Mucosa of gallbladder (tissue), 1 donor: ENCODE measurements around the gene CDK5. TPM values are rescaled to one million over a fixed set of nuclear protein-coding genes. Genes with fewer than 3 reads are reported as not detected.
"Not testable (repeated sequence)": the region's sequence is repeated elsewhere in the genome, so short reads cannot be mapped to it uniquely, and the experiment has no call there.

Source experiments
- DNase-seq: peaks from one replicate; pipeline ENCODE4 v3.0.0-alpha.2; 2020; ENCODE audit warnings: low spot score
- total RNA-seq: library from RNA; stranded (reverse); gene quantifications from one replicate; pipeline ENCODE4 v1.2.1, GENCODE V29; 2021
- donor health status: DM: no; HTN: no; CAD: no.

CDK5 gene
- total RNA-seq, 1 donor from 2014 or later = 15.9 TPM

DNA sequence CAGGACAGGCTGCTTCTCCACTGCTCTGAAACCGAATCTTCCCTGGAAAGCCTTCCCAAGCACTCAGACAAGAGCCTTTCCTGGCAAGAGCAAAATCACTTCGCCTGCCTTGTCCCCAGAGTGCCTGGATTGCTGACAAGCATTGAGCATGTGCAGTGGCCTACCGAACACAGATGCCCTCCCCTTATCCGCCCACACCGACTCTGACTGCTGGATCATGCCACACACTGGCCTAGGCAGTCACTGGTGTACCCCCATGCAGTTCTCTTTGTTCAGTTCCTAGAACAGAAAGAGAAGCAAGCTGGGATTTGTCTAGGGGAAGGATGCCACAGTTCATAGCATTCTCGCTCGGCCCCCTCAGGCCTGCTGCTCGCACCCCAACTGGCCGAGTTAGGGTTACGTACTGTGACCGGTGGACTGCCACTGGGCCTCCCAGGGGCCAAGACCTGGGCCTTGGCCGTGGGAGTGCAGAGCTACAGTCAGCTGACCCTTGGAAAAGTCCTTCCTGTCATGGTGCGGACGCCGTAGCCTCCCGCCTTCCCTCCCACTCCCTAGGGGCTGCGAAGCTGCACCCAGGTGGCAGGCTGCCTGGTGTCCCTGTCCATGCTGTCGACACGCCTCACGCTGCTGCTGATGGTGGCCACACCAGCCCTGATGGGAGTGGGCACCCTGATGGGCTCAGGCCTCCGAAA is 22.5 kb downstream of the CDK5 start:
- DNase-seq = no peak

DNA sequence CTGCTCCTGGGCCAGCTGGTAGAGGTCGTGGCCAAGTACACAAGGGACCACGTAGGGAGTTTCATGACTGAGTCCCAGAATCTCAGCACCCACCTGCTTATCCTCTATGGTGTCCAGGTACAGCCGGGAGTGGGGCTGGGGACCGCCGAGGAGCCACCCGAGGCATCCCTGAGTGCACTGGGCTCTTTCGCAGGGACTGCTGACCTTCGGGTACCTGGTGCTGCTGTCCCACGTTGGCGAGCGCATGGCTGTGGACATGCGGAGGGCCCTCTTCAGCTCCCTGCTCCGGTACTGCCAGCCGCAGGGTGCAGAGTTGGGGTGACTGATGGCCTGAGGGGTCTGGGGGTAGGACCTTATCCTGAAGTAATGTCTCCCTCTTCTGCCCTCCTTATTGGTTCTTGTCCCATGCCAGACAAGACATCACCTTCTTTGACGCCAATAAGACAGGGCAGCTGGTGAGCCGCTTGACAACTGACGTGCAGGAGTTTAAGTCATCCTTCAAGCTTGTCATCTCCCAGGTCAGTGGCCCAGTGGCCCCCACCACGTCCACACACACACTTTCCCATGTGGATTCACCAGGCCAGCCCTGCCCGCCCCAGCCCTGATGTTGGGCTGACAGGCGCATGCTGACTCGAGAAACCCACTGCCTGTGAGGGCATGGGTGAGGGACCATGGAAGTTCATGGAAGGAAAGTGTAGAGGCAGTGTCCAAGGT is 23.2 kb downstream of the CDK5 start:
- DNase-seq = no peak

DNA sequence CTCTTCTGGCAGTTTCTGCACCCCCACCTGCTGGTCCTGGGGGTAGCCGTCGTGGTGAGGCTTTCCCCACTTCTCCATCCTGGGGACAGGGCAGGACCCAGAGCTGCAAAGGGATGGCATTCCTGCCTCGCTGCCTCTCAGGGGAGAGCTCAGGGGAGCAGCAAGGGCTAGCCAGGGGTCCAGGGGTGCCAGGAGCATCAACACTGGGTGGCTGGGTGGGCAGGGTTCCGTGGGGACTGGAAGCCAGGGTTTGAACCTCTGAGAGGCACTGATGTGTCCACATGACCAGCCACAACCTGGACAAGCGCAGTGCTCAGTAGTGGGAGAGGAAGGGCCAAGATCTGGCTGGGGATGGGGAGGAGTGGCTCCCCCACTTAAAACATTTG is 23.8 kb downstream of the CDK5 start:
- no peak for DNase-seq

DNA sequence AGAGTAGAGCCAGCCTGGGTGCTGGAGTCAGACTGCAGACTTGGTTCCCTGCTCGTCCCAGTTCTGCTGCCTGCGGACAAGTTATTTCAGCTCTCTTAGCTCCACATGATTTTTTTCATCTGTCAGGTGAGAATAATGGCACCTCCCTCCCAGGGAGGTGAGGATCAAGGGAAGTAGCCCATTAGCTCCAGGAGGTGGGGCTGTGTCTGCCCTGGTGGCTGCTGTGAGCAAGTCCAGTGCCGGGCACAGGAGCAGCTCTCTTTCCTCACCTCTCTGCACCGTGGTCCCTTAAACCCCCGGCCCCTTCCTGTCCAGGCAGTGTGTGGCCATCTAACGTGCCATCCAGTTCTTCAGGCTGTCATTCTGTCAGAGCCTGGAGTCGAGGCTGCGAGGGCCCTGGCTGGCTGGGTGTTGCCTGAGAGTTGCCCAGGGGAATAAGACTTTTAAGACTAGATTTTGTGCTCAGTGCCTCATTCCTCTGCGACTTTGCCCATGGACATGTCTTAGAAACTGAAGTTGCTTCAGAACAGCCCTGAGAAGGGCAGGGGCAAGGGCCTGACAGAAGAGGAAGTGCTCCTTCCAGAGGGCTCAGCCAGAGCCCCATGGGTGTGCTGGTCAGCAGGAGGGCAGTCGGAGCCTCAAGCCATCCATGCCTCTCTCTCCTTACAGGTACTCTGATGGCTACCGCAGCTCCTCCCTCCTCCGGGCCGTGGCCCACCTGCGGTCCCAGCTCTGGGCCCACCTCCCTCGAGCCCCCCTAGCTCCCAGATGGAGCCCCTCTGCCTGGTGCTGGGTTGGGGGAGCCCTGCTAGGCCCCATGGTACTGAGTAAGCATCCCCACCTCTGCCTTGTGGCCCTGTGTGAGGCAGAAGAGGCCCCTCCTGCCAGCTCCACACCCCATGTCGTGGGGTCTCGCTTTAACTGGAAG is 24.5 kb downstream of the CDK5 start:
- DNase-seq = no peak

DNA sequence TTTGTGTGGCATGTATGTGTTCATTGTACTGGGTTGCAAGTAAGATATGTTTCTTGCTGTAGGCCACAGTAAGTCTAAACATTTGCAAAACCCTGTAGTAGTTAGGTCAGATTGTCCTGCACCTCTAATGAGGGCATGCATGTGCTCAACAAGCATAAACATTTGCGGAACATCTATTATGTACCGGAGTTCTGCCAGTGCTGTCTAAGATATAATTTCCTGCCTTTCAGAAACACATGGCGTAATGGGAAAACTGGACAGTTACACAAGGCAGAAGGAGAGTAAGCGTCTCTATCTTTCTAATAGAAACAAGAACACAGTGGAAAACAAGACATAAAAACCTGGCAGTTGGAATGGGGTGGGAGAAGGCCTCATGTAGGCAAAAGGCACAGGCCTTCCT is 26.7 kb downstream of the CDK5 start:
- DNase-seq = no peak

DNA sequence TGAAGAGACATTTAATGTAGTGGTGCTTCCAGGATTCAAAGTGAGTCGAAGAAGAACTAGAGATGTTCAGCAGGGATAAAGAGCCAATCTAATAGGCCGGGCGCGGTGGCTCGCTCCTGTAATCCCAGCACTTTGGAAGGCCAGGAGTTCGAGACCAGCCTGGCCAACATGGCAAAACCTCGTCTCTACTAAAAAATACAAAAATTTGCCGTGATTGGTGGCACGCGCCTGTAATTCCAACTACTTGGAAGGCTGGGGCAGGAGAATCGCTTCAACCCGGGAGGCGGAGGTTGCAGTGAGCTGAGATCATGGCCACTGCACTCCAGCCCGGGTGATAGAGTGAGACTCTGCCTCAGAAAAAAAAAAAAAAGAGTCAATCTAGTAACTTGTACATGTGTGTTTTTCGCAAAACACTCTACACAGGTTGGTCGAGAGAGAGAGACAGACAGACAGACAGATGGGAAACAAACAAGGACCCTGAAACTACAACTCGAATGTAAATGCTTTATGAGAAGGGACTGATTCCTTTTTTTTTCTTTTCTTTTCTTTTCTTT is 28.7 kb downstream of the CDK5 start:
- DNase-seq = no peak

DNA sequence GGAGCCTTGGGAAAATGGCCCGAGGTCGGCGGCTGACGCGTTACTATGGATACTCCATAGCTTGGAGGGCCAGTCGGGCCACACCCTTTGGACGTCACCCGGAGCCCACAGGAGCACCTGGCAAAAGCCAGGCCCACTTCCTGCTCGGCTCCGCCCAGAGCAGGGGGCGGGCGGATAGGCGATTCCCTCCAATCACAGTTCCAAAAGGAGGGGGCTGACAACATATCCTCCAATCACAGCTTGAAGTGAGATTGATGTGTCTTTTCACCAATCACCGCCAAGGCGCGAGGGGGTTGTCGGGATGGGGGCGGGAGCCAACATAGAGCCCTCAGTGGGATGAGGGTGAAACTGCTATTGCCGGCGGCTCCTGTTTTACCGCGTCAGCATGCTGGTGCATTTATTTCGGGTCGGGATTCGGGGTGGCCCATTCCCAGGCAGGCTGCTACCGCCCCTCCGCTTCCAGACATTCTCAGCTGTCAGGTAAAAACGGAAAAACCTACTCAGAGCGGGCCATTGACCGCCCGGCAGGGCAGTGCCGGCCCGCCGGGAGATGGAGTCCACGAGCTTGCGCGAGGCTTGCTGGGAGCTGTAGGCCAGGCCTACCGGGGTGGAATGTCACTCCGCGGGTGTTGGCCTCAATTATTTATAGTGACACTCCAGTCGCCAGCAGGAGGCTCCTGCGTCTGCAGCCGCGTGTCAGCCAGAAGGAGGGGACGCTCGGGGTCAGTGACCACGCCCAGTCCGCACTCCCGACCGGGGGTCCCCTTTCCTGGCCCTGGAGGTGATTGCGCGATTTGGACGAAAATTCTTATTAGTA is 29.4 kb downstream of the CDK5 start, which contains the start of gene ABCB8:
ABCB8 (plus strand) TSS at position 320 of the 817 bp plus-strand sequence; CDS start at position 386, 66 bp downstream.
- DNase-seq = peak; percentile 100

DNA sequence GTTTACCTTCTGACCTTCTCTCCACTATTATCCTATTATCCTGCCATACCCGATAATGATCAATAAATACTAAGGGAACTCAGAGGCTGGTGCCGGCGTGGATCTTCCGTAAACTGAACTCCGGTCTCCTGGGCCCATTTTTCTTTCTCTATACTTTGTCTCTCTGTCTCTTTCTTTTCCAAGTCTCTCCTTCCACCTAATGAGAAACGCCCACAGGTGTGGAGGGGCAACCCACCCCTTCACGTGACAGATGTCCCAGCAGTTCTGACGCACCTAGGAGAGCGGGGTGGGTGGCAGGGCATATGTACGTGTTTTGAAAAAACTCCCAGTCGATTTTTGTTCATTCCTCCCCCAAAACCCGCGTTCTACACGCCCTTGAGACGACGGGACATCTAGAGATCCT is 30.0 kb downstream of the CDK5 start:
- not testable (repeated sequence) for DNase-seq

DNA sequence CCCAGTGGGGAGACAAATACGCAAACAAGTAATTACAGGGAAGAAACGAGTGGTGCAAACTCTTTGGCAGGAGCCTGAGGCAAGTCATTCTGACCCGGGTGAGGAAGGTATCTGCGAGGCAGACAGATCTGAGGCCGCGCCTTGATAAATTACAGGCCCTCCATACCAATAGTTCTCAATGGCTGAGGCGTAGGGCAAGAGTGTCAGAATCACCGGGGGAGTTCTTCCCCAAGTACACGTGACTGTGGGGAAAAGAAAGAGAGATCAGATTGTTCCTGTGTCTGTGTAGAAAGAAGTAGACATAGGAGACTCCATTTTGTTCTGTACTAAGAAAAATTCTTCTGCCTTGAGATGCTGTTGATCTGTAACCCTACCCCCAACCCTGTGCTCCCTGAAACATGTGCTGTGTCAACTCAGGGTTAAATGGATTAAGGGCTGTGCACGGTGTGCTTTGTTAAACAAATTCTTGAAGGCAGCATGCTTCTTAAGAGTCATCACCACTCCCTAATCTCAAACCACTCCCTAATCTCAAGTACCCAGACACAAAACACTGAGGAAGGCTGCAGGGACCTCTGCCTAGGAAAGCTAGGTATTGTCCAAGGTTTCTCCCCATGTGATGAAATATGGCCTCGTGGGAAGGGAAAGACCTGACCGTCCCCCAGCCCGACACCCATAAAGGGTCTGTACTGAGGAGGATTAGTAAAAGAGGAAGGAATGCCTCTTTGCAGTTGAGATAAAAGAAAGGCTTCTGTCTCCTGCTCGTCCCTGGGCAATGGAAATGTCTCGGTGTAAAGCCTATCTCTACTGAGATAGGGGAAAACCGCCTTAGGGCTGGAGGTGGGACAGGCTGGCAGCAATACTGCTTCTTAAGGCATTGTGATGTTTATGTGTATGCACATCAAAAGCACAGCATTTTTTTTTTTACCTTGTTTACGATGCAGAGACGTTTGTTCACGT is 30.6 kb downstream of the CDK5 start:
- DNase-seq = not testable (repeated sequence)

DNA sequence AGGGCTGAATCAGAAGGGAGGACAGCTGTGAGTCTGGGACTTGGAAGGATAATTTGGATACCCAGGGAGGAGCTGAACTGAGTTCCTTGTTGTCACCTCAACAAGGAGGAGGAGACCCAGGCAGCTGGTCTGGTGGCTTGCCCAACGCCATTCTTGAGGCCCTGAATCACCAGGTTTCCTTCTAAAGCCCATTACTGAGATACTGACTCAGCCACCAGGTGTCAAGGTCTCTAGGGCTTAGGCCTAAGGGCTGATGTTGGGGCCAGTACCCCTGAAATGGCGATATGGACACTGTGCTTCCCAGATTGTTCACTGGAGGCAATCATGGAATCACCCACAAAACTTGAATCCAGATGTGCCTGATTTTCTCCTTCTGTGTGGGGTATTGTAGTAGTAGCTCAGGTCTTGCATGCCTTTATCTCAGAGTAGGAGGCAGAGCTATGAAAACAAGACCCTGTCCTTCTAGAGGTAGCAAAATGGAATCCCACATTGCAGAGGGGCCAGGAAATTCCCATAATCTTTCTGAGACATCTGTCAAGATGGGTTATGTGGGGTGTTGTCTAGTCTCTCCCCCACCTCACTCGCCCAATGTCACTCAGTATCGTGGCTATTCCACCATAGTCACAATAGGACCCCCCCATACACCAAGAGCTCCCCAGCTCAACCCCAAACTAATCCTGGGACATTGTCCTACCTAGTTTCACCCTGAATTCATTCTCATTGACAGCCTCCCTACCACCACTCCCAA is 31.6 kb downstream of the CDK5 start:
- DNase-seq = no peak

DNA sequence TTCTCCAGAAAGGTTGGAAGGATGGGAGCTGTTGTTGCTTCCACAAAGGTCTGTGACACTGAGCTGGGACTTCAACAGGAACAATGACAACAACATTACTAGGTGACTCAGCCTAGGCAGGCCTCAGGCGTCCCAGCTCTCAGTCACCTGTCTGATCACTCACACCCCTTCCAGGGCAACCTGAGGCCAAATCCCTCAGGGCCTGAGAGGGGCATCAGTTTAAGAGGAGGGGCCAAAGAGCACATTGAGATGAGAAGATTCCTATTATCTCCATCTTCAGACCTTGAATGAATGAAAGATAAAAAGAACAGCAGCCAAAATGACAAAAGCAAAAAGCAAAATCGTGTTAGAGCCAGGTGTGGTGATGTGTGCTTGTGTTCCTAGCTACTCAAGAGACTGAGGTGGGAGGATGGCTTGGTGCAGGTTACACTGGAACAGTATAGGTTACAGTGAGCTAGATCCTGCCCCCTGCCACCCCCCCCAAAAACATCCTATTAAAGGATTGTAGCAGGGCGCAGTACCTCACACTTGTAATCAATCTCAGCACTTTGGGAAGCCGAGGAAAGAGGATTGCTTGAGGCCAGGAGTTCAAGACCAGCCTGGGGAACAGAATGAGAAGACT is 33.2 kb downstream of the CDK5 start, which contains the start of gene ATG9B:
ATG9B (minus strand) TSS at position 60 of the 622 bp plus-strand sequence. CDS start 71 bp downstream, outside the sequence.
- DNase-seq = no peak

DNA sequence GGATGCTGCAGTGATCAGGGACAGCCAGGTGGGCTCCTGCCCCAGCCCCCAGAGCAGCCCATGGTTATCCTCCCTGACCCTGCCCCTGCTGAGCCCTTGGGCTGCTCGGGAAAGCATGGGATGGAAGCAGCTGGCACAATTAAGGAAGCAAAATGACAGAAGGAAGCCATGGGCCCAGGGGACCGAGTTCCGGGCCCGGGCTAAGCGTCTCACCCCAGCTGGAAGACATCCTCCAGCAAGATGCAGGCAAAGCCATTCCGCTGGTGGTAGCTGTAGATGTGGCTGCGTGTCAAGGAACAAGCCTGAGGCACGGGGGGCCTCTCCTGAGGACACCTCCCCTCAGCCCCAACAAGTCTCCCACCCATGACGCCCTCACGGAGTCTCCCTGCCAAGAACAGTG is 34.5 kb downstream of the CDK5 start:
- no peak for DNase-seq

DNA sequence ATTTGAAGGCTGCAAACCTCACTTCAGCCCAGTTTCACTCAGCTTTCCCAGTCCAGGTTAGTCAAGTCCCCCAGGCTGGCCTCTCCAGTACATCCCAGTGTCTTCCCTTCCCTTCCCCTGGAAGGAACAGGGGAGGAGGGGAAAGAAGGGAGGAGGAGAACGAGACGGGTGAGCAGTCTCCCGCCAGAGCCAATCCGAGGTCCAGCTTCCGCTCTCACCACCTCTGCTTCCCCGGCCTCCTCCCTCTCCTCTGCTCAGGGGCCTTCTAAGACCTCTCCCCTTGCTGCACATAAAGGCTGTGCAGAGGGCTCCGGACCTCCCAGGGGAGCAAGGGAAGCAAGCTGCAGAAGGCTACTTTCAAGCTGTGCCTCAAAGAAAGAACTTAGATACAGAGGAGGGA is 37.5 kb downstream of the CDK5 start:
- DNase-seq = no peak

DNA sequence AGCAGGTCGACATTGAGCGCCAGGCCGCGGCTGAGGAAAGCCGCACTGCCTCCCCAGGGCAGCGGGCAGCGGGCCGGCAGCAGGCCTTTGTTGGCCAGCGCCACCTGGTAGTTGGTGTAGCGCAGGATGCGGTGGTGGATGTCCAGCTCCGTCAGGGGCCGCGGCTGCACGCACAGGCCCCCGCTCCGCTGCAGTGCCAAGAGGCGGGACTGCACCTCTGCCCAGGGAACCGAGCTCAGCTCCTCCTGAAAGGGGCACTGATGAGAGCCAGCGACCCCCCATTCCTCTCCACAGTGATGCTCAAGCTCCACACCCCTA is 38.6 kb downstream of the CDK5 start:
- no peak for DNase-seq

DNA sequence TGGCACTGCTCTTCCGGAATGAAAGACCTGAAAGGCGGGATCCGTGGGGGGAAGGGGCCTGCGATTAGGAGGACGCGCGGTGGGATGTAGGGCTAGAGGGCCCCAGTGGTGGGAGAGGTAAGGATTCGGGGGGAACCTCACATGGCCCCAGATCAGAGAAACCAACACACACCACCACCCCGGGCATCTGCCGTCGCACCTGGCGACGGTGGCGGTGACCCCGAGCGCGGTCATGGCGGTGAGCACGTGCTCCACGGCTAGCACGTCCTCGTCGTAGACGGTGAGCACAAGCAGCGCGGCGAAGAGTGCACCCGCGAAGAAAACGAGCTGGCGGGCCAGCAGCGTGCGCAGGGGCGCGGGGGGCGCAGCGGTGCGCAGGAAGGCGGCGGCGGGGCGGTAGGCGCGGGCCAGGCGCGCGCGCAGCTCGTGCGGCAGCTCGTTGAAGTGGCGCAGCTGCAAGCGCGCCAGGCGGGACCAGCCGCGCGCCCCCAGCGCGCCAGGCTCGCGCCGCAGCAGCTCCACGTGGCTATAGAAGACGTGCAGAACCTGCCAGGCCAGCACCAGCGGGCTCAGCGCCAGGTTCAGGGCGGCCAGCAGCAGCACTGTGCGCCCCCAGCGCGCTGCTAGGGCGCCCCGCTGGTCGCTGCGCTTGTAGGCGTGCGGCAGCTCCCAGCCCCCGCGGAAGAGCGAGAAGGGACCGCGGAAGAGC is 39.1 kb downstream of the CDK5 start:
- peak; percentile 38 for DNase-seq

DNA sequence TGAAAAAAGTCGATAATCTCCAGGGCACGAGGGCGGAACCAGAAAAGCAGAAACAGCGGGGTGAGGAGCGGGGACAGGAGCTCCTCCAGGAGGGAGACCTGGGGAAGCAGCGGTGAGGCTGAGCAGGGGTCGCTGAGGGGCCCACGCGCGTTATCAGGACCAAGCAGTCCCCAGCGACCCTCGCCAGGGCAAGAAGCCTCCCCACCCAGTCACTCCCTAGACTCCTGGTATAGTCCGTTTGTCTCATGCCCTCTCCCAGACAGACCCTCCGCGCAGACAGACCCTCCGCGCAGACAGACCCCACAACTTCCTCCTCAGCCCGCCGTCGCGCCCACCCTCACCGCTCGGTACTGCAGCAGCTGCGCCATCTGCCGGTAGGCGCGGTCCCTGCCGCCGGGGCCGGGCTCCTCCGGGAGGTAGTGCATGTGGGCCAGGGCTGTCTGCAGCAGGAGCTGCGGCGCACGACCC is 39.7 kb downstream of the CDK5 start:
- peak; percentile 66 for DNase-seq

DNA sequence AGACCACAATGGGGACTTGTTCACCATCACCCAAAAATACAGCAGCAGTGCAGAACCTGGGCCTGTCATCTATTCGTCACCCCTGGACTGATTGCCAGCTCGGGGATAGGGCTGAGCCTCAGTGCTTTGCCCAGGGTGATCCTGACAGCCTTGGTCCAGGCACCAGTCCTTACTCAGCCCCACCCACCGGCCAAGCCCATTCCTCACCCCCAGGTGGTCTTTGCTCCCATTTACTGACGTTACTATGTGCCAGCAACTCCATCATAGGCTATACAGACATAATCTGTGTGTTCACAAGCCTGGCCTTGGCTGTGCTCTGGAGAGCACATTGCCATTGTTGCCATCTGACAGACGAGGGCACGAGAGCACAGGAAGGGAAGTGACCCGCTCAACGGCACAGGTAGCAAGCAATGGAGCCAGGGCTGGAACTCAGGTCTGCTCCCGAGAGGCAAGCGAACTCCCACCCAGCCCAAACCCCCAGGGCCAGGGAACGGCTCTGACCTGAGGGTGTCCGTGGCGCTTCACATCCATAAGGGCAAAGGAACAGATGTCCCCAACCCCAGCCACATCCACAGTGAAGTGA is 40.2 kb downstream of the CDK5 start:
- DNase-seq = no peak

DNA sequence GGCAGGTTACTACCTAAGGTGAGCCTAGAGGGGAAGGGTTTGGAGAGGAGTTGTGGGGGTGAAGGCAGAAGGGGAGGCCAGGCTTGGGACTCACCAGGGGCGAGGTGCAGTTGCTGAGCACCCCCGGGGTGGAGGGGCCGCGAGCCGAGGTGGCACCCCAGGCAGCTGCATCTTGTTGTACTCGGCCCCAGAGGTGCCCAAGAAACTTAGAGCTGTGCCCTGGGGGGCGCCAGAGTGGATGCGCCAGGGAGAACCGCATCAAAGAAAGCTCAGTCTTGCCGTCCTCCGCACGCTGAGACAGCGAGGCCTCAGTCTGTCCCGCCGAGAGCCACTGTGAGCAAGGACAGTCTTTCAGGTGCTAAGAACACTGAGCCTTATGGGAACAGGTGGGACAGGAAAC is 40.8 kb downstream of the CDK5 start:
- no peak for DNase-seq
